22Rv1 (cell line): Measurements from ENCODE around the gene KRTAP12-1.

Experiments used
- ZFX ChIP-seq: fragments of 450-650 bp; IDR thresholded peaks from 2 replicates; pipeline ENCODE4 v1.6.1; 2017; ENCODE audit warnings: antibody characterized with exemption, borderline replicate concordance
- TF ChIP-seq, protein P1 (sequence below): fragments of 450-650 bp; IDR thresholded peaks from 2 replicates; pipeline ENCODE4 v1.5.1; 2017; ENCODE audit warnings: mild to moderate bottlenecking

DNA sequence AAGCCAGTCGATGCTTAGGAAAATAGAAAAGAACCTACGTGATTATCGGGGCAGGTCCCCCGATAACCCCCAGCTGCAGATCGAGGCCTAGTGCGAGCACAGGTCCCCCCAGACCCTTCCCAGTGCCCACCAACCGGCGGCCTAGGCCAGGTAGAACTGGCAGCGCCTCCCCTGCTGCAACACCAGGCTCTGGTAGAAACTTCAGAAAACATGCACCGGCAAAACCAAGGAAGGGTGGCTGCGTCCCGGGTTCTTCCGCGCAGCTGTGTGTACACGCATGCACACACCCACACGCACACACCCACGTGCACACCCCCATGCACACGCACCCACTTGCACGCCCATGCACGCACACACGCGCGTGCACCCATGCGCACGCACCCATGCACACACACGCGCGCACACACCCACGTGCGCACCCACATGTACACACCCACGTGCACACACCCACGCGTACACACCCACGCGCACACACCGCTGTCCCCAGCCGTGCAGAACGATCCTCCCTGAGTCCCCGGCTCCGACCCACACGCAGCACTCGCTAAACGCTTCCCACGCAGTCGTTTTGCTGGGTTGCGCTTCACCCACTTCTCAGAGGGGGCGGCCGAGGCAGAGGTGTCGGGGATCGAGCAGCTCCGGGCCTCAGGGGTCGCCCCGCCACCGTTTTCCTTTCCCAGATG lies 24.2 kb upstream of the KRTAP12-1 start:
- TF ChIP-seq, protein P1, sequence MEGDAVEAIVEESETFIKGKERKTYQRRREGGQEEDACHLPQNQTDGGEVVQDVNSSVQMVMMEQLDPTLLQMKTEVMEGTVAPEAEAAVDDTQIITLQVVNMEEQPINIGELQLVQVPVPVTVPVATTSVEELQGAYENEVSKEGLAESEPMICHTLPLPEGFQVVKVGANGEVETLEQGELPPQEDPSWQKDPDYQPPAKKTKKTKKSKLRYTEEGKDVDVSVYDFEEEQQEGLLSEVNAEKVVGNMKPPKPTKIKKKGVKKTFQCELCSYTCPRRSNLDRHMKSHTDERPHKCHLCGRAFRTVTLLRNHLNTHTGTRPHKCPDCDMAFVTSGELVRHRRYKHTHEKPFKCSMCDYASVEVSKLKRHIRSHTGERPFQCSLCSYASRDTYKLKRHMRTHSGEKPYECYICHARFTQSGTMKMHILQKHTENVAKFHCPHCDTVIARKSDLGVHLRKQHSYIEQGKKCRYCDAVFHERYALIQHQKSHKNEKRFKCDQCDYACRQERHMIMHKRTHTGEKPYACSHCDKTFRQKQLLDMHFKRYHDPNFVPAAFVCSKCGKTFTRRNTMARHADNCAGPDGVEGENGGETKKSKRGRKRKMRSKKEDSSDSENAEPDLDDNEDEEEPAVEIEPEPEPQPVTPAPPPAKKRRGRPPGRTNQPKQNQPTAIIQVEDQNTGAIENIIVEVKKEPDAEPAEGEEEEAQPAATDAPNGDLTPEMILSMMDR, result no peak
- no peak for TF ChIP-seq ZFX
